ENCODE results near the gene CDNF. TPM values are rescaled to one million over a fixed set of nuclear protein-coding genes. Genes with fewer than 3 reads are reported as not detected.

CDNF gene
- 1.1 and 1.3 TPM in 2 replicates for total RNA-seq (ENCODE audit: low replicate concordance)
- long read RNA-seq, partial matches to known transcripts = 1 of 4 reads
- long read RNA-seq, other reads (novel, unspliced or antisense) = 2 of 4 reads

DNA sequence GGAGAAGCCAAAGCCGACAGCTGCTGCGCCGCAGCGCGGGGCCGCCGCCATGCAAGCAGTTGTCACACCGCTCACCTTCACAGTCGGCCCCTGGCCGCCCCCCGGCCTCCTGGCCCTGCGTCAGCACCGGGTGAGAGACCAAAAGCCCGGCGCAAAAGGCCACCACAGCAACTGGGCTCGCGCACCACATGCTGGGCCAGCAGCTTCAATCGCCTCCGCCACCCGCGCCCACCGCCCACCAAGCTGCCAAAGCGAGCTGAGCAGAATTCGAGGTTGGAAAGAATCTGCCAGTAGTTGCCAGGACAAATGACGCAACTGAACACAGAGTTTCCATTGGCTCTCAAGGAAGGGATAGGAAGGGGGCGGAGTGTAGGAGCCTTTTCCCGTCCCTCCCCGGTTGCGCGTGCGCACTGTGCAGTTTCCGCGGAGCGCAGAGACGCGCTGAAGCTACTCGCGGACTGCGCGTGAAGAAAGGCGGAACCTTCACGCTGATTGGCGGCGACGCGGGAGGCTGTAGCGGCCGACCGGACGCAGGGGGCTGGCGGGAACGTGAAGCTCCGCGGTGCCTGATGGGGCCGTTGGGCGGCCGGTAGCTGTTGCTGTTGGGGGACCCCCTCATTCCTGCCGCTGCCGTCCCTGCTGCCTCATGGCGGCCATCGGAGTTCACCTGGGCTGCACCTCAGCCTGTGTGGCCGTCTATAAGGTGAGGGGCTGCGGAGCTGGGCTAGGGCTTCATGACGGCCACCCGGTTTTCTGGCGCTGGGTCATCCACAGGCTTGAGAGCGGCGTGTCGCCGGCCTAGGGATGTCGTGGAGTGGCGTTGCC lies at the start of gene CDNF, which contains the start of the genes HSPA14 and MSANTD7:
Gene CDNF, minus strand, starts transcription at position 281 of the 825 bp plus-strand sequence. Its CDS starts 91 bp downstream, at position 190.
Gene HSPA14, plus strand, starts transcription at position 550 of the 825 bp plus-strand sequence. Its CDS starts 97 bp downstream, at position 647.
Gene MSANTD7, plus strand, starts transcription at position 550 of the 825 bp plus-strand sequence. CDS start 3,979 bp downstream, outside the sequence.
- TF ChIP-seq, protein P1, sequence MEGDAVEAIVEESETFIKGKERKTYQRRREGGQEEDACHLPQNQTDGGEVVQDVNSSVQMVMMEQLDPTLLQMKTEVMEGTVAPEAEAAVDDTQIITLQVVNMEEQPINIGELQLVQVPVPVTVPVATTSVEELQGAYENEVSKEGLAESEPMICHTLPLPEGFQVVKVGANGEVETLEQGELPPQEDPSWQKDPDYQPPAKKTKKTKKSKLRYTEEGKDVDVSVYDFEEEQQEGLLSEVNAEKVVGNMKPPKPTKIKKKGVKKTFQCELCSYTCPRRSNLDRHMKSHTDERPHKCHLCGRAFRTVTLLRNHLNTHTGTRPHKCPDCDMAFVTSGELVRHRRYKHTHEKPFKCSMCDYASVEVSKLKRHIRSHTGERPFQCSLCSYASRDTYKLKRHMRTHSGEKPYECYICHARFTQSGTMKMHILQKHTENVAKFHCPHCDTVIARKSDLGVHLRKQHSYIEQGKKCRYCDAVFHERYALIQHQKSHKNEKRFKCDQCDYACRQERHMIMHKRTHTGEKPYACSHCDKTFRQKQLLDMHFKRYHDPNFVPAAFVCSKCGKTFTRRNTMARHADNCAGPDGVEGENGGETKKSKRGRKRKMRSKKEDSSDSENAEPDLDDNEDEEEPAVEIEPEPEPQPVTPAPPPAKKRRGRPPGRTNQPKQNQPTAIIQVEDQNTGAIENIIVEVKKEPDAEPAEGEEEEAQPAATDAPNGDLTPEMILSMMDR (conservative IDR thresholded peaks at IDR 0.05) = peak; percentile 22
- H3K9me3 Mint-ChIP-seq = no peaks in the 10 kb centered on the region
- peaks cover 22% of the 10 kb centered on the region for H3K4me1 Mint-ChIP-seq (ENCODE audit: unreplicated experiment)
- peak within 1 kb of the TSS; percentile 98 for H3K27ac Mint-ChIP-seq
- peak within 1 kb of the TSS; percentile 97 for H3K4me3 Mint-ChIP-seq
- peaks cover 7% of the 10 kb centered on the region for H3K36me3 Mint-ChIP-seq
- DNase-seq (ENCODE audit: extremely low spot score, unreplicated experiment) = peak; percentile 100
- H3K27me3 Mint-ChIP-seq = no peaks in the 10 kb centered on the region

DNA sequence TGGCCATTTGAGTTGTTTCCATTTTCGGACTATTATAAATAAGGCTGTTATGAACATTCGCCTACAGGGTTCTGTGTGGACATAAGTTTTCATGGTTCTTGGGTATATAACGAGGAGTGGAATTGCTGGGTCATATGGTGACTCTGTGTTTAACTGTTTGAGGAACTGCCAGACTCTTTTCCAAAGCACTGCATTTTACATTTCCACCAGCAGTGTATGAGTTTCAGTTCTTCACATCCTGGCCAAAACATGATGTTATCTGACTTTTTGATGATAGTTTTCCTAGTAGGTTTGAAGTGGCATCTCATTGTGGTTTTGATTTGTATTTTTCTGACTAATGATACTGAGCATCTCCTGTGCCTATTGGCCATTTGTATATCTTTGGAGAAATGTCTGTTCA lies 46.2 kb upstream of the CDNF start:
- Mint-ChIP-seq H3K36me3 (peaks cover 10% of the 10 kb centered on the region), H3K4me3 (no peak overlapping the region), H3K9me3 (no peaks in the 10 kb centered on the region), H3K27me3 (no peaks in the 10 kb centered on the region), H3K4me1 (ENCODE audit: unreplicated experiment) (peaks cover 24% of the 10 kb centered on the region), H3K27ac (no peak overlapping the region)
- TF ChIP-seq, protein P1 (conservative IDR thresholded peaks at IDR 0.05) = no peak
- DNase-seq (ENCODE audit: extremely low spot score, unreplicated experiment) = no peak

DNA sequence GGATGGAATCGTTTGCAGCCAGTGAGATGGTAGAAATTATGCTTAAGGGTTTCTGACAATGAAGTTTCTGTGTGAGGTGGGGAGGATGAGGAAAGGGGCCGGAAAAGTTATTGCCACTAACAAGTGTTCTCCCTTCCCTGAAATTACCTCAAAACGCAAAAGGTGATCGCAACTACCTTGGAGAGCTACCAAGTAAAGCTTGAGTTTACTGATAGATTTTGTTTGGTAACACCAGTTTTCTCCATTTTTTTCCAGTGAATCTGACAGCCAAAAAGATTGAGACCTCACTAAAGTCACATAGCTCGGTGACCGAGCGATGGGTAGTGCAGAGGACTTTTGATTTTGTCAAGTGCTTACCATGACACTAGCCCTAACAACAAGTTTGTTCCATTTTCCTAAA lies 42.4 kb upstream of the CDNF start:
- peak overlapping the region; percentile 97 for H3K4me3 Mint-ChIP-seq

DNA sequence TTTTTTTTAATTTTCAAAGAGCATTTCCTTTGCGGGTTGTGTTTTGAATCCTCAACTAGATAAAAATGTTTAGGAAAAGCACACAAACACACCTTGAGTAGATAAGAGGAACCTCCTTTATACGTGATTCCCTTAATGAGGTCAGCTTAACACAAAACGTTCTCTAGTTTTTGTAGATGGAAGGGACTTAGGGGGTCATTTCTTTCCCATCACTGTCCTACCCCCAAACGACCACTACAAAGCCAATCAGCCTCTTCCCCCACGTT lies 42.0 kb upstream of the CDNF start:
- no peaks in the 10 kb centered on the region for H3K9me3 Mint-ChIP-seq
- H3K27ac Mint-ChIP-seq = peak overlapping the region; percentile 94
- no peak for DNase-seq (ENCODE audit: extremely low spot score, unreplicated experiment)
- peak overlapping the region; percentile 97 for H3K4me3 Mint-ChIP-seq
- peaks cover 10% of the 10 kb centered on the region for H3K36me3 Mint-ChIP-seq
- H3K27me3 Mint-ChIP-seq = no peaks in the 10 kb centered on the region
- peaks cover 34% of the 10 kb centered on the region for H3K4me1 Mint-ChIP-seq (ENCODE audit: unreplicated experiment)
- TF ChIP-seq, protein P1 (conservative IDR thresholded peaks at IDR 0.05) = no peak

More for the DNA sequence above, 42.4 kb upstream of the CDNF start:
- Mint-ChIP-seq H3K9me3 (no peaks in the 10 kb centered on the region), H3K27me3 (no peaks in the 10 kb centered on the region), H3K36me3 (peaks cover 10% of the 10 kb centered on the region), H3K27ac (peak overlapping the region; percentile 94), H3K4me1 (ENCODE audit: unreplicated experiment) (peaks cover 34% of the 10 kb centered on the region)
- no peak for DNase-seq (ENCODE audit: extremely low spot score, unreplicated experiment)
- TF ChIP-seq, protein P1 (conservative IDR thresholded peaks at IDR 0.05) = no peak

DNA sequence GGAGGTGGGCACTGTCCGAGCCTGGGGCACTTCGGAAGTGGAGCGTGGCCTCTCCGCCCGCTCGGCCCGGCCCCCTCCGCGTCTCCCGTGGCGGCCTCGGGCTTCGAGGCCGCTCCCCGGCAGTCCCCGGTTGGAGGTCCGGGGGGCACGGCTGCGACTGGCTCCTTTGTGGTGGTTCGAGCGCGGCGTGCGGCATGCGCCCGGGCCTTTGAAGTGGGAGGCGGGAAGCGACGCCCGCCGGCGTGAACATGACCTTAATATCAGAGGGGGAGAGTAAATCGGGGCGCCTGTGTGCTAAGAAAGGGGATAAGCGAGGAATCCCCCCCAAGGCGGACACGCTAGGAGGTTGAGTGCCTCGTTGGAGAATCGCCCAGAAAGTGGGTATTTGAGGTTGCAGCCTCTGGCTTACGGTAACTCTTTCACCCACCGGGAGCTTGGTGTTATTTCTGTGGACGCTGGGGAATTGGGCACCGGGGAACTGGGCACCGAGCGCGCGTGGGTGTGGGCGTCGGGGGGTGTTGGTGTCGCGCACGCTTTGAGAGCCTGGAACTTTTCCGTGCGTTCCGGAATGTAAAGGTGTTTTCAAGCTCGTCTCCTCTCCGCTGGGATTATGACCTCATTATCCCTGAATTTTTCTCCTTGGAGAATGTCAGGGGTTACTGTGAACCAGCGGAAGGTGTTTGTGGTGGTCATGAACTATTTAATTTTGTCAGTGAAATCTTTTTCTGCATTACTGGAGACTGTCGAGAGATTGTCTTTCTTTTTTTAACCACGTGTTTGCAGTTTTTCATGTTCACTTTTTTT lies 41.5 kb upstream of the CDNF start:
- H3K27me3 Mint-ChIP-seq = no peaks in the 10 kb centered on the region
- H3K4me3 Mint-ChIP-seq = peak overlapping the region; percentile 97
- H3K4me1 Mint-ChIP-seq (ENCODE audit: unreplicated experiment) = peaks cover 34% of the 10 kb centered on the region
- TF ChIP-seq, protein P1 (conservative IDR thresholded peaks at IDR 0.05) = no peak
- peaks cover 10% of the 10 kb centered on the region for H3K36me3 Mint-ChIP-seq
- H3K27ac Mint-ChIP-seq = peak overlapping the region; percentile 94
- no peak for DNase-seq (ENCODE audit: extremely low spot score, unreplicated experiment)
- H3K9me3 Mint-ChIP-seq = no peaks in the 10 kb centered on the region
